Measurements from ENCODE around the gene SERPINA9. TPM values are rescaled to one million over a fixed set of nuclear protein-coding genes. Genes with fewer than 3 reads are reported as not detected.

Gene SERPINA9
- total RNA-seq, 4 donors from 2014 or later, result not detected

- no peak for TF ChIP-seq CTCF (IDR thresholded peaks at IDR 0.05; ENCODE audit: low read depth)
These were observed 9.2 kb downstream of the SERPINA9 start for GRCh38 chr14:94466706-94467370.

GRCh38 chr14:94465042-94465441 is 11.0 kb downstream of the SERPINA9 start:
- TF ChIP-seq CTCF (IDR thresholded peaks at IDR 0.05; ENCODE audit: low read depth), result no peak

- TF ChIP-seq CTCF (IDR thresholded peaks at IDR 0.05; ENCODE audit: low read depth), result no peak
These were observed 11.7 kb downstream of the SERPINA9 start for GRCh38 chr14:94464290-94464689.

GRCh38 chr14:94462763-94463572 is 13.0 kb downstream of the SERPINA9 start:
- TF ChIP-seq CTCF (IDR thresholded peaks at IDR 0.05; ENCODE audit: low read depth), result no peak

GRCh38 chr14:94462219-94462551 is 13.8 kb downstream of the SERPINA9 start:
- TF ChIP-seq CTCF (IDR thresholded peaks at IDR 0.05; ENCODE audit: low read depth), result no peak

GRCh38 chr14:94461526-94462218 is 14.3 kb downstream of the SERPINA9 start:
- TF ChIP-seq CTCF (IDR thresholded peaks at IDR 0.05; ENCODE audit: low read depth), result no peak
